Measurements from ENCODE around the gene TUBB.
"Not testable (repeated sequence)": the region's sequence is repeated elsewhere in the genome, so short reads cannot be mapped to it uniquely, and the experiment has no call there.

Gene TUBB

GRCh38 chr6:30738532-30738931 is 18.4 kb downstream of the TUBB start:
- DNase-seq (ENCODE audit: low read depth, low spot score): no peak

GRCh38 chr6:30740540-30740870 is 20.4 kb downstream of the TUBB start:
- no peak for DNase-seq (ENCODE audit: low read depth, low spot score)

- DNase-seq (ENCODE audit: low read depth, low spot score): no peak
These were observed 21.1 kb downstream of the TUBB start for GRCh38 chr6:30741063-30741779.

GRCh38 chr6:30741789-30742315 is 21.7 kb downstream of the TUBB start:
- DNase-seq (ENCODE audit: low read depth, low spot score): no peak

GRCh38 chr6:30742316-30743098 is 22.4 kb downstream of the TUBB start, which contains the start of gene FLOT1:
Gene FLOT1 (minus strand): TSS chr6:30742687. CDS start chr6:30742189, 498 bp downstream.
- peak; percentile 68 for DNase-seq (ENCODE audit: low read depth, low spot score)

GRCh38 chr6:30743099-30744053 is 23.2 kb downstream of the TUBB start:
- no peak for DNase-seq (ENCODE audit: low read depth, low spot score)

- DNase-seq (ENCODE audit: low read depth, low spot score): peak; percentile 76
These were observed 24.1 kb downstream of the TUBB start, which contains the start of gene IER3 for GRCh38 chr6:30744054-30744805. Gene IER3 (minus strand): TSS chr6:30744547. CDS start chr6:30744518, 29 bp downstream.

- DNase-seq (ENCODE audit: low read depth, low spot score): no peak
These were observed 27.1 kb downstream of the TUBB start for GRCh38 chr6:30747300-30747687.

GRCh38 chr6:30747902-30748769 is 28.0 kb downstream of the TUBB start:
- DNase-seq (ENCODE audit: low read depth, low spot score): no peak

- no peak for DNase-seq (ENCODE audit: low read depth, low spot score)
These were observed 28.8 kb downstream of the TUBB start for GRCh38 chr6:30748851-30749540.

GRCh38 chr6:30749554-30750378 is 29.6 kb downstream of the TUBB start:
- DNase-seq (ENCODE audit: low read depth, low spot score): no peak

- DNase-seq (ENCODE audit: low read depth, low spot score): no peak
These were observed 30.2 kb downstream of the TUBB start for GRCh38 chr6:30750379-30750668.

GRCh38 chr6:30752157-30752927 is 32.2 kb downstream of the TUBB start:
- no peak for DNase-seq (ENCODE audit: low read depth, low spot score)

GRCh38 chr6:30754631-30755030 is 34.5 kb downstream of the TUBB start:
- no peak for DNase-seq (ENCODE audit: low read depth, low spot score)

GRCh38 chr6:30756405-30757003 is 36.4 kb downstream of the TUBB start:
- not testable (repeated sequence) for DNase-seq (ENCODE audit: low read depth, low spot score)

GRCh38 chr6:30757261-30757904 is 37.2 kb downstream of the TUBB start:
- DNase-seq (ENCODE audit: low read depth, low spot score): no peak

All from activated naive CD8-positive, alpha-beta T cell treated with anti-CD3 and anti-CD28 coated beads, Interleukin-2, amount 50 U/mL, for 16 hours (primary cell).